T-helper 2 cell treated with Interferon-gamma antibody and Interleukin-4, amounts not matched to agents 100 ng/mL and 5 ng/mL, for 36 hours (primary cell): ENCODE results near the gene BANP. TPM values are rescaled to one million over a fixed set of nuclear protein-coding genes. Genes with fewer than 3 reads are reported as not detected.
"Not testable (repeated sequence)": the region's sequence is repeated elsewhere in the genome, so short reads cannot be mapped to it uniquely, and the experiment has no call there.

Source experiments
- intact Hi-C: fragments of 100-400 bp; cut with micrococcal nuclease; formaldehyde crosslinking; loops from one replicate; pipeline ENCODE4 v1.15.1; 2023
- total RNA-seq: library from RNA; stranded (reverse); gene quantifications from 2 replicates; pipeline ENCODE4 v1.2.3, GENCODE V29; 2022

BANP gene
- total RNA-seq, 1 donor from 2014 or later: 45.1 TPM

GRCh38 chr16:87964049-87964659 is 12.9 kb downstream of the BANP start:
- intact Hi-C loops: no loop called here

GRCh38 chr16:87965417-87965816 is 14.2 kb downstream of the BANP start:
- intact Hi-C loops: no loop called here

- intact Hi-C loops: no loop called here
These were observed 14.9 kb downstream of the BANP start for GRCh38 chr16:87966064-87966645.

- intact Hi-C loops: no loop called here
These were observed 15.5 kb downstream of the BANP start for GRCh38 chr16:87966685-87967185.

- intact Hi-C loops: no loop called here
These were observed 17.3 kb downstream of the BANP start for GRCh38 chr16:87968541-87968940.

- intact Hi-C loops: no loop called here
These were observed 19.0 kb downstream of the BANP start for GRCh38 chr16:87970186-87970585.

- intact Hi-C loops: no loop called here
These were observed 20.7 kb downstream of the BANP start for GRCh38 chr16:87971933-87972332.

- intact Hi-C loops: no loop called here
These were observed 22.5 kb downstream of the BANP start for GRCh38 chr16:87973717-87974116.

GRCh38 chr16:87974178-87974577 is 22.9 kb downstream of the BANP start:
- intact Hi-C loops: no loop called here

- intact Hi-C loops: no loop called here
These were observed 25.4 kb downstream of the BANP start for GRCh38 chr16:87976665-87977064.

GRCh38 chr16:87978127-87978526 is 26.9 kb downstream of the BANP start:
- intact Hi-C loops: no loop called here

- intact Hi-C loops: no loop called here
These were observed 28.1 kb downstream of the BANP start for GRCh38 chr16:87979352-87979751.

- intact Hi-C loops: not testable (repeated sequence)
These were observed 28.8 kb downstream of the BANP start for GRCh38 chr16:87979911-87980630.

GRCh38 chr16:87981376-87981775 is 30.1 kb downstream of the BANP start:
- intact Hi-C loops: not testable (repeated sequence)

GRCh38 chr16:87982581-87983041 is 31.4 kb downstream of the BANP start:
- intact Hi-C loops: no loop called here

- intact Hi-C loops: not testable (repeated sequence)
These were observed 32.0 kb downstream of the BANP start for GRCh38 chr16:87983072-87983736.

GRCh38 chr16:87983737-87984097 is 32.5 kb downstream of the BANP start:
- intact Hi-C loops: not testable (repeated sequence)

GRCh38 chr16:87984180-87984579 is 32.9 kb downstream of the BANP start:
- intact Hi-C loops: not testable (repeated sequence)

GRCh38 chr16:87984632-87985267 is 33.5 kb downstream of the BANP start:
- intact Hi-C loops: no loop called here

GRCh38 chr16:87985493-87985892 is 34.3 kb downstream of the BANP start:
- intact Hi-C loops: not testable (repeated sequence)

- intact Hi-C loops: not testable (repeated sequence)
These were observed 35.2 kb downstream of the BANP start for GRCh38 chr16:87986361-87986849.
